HG02610 (cell line): Measurements from ENCODE around the gene PRPF40A.
A peak's percentile ranks its signal among the peaks of the same experiment; 100 is the strongest.

Experiments used
- ATAC-seq: cut with Tn5 transposase; IDR thresholded peaks from one replicate; pipeline ENCODE4 v1.9.1; 2021; ENCODE audit warnings: mild to moderate bottlenecking, moderate library complexity; ENCODE audit not compliant: unreplicated experiment

PRPF40A gene

GRCh38 chr2:152718076-152718908, 1.0 kb upstream of the PRPF40A start, which contains the start of gene ARL6IP6:
ARL6IP6 (plus strand) TSS chr2:152718620; CDS start chr2:152718625, 5 bp downstream.
- ATAC-seq = peak; percentile 75

- ATAC-seq = peak; percentile 0
Observed at GRCh38 chr2:152716805-152717227, 445 bp downstream of the PRPF40A start.

GRCh38 chr2:152715854-152716428, 1.3 kb downstream of the PRPF40A start:
- ATAC-seq = no peak

DNA sequence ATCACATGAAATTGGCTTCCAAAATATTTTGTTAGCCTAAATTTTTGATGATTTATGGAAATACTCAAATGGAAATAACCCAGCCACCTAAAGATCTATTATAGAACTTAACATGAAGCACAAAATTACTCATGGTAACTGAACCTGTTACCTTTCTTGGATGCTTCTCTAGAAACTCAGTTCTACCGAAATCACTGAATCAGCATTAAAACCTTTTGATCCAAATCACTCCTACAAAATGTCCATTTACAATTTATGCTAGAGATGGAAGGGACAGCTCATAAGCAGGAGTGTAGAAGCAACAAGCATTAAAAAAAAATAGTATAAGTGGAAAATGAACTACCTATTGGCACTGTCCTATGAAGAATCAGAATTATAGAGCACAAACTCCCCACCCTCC, 2.1 kb downstream of the PRPF40A start:
- no peak for ATAC-seq

- ATAC-seq = no peak
Observed at GRCh38 chr2:152710713-152711112, 6.5 kb downstream of the PRPF40A start.

DNA sequence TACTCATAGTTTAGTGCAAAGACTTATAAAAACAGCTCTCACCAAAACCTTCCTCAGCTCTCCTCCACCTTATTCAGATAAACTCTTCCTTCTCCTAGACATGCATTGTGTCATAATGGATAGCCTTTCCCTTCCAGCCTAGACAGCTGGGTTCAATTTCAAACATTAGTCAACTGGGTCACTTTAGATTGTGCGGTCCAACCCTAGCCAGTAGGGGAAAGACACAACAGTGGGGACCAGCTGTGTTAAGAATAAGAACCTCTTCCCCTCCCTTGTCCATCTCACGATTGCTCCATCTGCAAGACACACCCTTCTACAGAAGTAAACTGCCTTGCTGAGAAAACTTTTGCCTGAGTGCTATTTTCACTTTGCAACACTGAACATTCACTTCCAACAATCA, 8.5 kb downstream of the PRPF40A start:
- no peak for ATAC-seq

- ATAC-seq = no peak
Observed at GRCh38 chr2:152706477-152707021, 10.7 kb downstream of the PRPF40A start.

- ATAC-seq = no peak
Observed at GRCh38 chr2:152701198-152701597, 16.1 kb downstream of the PRPF40A start.

DNA sequence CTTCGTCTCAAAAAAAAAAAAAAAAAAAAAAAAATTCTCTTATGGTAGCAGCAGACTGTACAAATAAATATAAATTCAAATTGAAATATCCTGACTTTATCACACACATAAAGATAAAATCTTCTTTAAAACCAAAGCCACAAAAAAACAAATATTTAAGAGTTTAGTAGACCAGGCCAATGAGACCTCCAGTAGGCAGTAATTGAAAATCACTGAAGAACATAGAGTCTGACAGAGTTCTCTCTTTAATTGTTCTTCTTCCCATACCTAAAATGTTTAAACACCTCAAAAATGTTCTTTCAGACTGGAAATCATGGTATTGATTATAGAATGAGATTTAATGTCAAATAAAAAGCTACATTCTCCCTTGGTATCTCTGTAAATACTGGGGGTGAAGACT, 20.8 kb downstream of the PRPF40A start:
- no peak for ATAC-seq

DNA sequence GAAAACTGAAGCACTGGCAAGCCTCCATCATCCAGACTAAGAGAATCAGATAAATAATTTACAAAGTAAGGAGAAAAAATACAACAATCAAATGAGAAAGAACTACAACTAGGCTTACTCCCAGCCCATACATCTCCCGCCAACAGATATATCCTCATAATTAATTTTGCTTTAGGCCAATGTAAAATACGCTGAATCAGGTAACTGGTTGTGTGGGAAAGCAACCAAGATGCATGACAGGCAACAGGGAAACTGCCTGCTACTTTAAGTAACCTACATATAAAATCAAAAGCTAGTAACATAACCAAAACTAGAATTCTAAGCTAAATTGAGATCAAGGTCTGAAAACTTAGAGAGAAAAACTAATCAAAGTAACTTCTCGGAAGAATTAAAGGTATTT, 21.5 kb downstream of the PRPF40A start:
- ATAC-seq = no peak

- peak; percentile 40 for ATAC-seq
Observed at GRCh38 chr2:152694161-152694661, 23.1 kb downstream of the PRPF40A start.

GRCh38 chr2:152693033-152693432, 24.2 kb downstream of the PRPF40A start:
- peak; percentile 97 for ATAC-seq

GRCh38 chr2:152686321-152686720, 30.9 kb downstream of the PRPF40A start:
- ATAC-seq = no peak

GRCh38 chr2:152683400-152683799, 33.9 kb downstream of the PRPF40A start:
- ATAC-seq = no peak

- no peak for ATAC-seq
Observed at GRCh38 chr2:152682663-152683062, 34.6 kb downstream of the PRPF40A start.

DNA sequence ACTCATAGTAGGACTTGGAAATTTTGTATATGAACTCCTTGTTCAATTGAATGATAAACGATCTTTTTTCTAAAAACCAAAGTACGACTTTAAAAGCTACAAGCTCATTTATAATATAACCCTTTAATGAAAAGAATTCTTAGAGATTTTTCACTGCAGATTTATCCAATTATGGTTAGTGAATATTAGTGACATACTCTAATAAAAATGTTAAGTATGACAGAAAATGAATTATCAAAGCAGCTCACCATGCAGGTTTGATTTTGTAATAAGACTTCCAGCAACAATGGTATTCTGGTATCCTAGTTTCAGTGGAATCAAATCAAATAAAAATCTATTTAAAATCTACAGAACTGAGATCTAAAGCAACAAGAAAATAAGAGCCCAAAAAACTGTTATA, 38.5 kb downstream of the PRPF40A start:
- ATAC-seq = no peak

- no peak for ATAC-seq
Observed at GRCh38 chr2:152676461-152676860, 40.8 kb downstream of the PRPF40A start.

DNA sequence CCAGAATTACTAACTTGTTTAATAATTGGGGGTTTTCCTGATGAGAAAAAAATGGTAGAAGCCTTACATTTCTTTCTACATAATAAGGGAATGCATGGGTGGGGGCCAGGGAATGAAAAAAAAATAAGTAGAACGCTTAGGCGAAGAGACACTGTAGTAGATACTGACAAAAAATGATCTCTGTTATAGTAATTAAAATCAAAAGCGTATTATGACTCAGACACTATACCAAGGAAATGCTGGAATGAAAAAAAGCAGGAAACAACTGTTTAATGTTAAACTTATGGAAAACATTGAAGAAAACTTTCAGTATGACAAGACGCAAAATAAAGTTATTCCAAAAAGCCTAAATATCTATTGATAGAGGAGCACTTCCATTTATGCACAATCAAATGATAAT, 42.9 kb downstream of the PRPF40A start:
- ATAC-seq = no peak

DNA sequence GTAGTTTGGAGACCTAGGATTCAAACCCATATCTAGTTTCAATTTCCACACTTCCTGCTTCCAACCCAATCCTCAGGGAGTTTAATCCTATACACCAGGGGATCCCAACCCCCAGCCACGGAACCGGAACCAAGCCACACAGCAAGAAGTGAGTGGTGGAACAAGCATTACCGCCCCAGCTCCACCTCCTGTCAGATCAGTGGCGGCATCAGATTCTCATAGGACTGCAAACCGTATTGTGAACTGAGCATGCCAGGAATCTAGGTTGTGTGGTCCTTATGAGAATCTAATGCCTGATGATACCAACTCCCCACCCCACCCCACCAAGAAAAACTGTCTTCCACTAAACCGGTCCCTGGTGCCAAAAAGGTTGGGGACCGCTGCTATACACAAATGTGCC, 52.5 kb downstream of the PRPF40A start:
- ATAC-seq = no peak

DNA sequence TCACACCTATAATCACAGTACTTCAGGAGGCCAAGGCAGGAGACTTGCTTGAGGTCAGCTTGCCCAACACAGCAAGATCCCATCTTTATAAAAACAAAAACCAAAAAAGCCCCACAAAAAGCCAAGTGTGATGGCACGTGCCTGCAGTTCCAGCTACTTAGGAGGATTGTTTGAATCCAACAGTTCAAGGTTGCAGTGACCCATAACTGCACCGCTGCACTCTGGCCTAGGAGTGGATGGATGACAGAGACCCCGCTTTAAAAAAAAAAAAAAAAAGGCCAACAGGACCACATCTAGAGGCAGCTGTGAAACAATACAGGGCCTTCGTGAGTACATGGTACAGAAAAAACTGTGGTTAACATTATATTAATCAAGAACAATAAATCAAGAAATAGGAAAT, 56.2 kb downstream of the PRPF40A start:
- no peak for ATAC-seq

- no peak for ATAC-seq
Observed at GRCh38 chr2:152658221-152658620, 59.0 kb downstream of the PRPF40A start.

- peak; percentile 95 for ATAC-seq
Observed at GRCh38 chr2:152657043-152657442, 60.2 kb downstream of the PRPF40A start.
